ENCODE results near the gene FGD2.

GRCh38 chr6:37025621-37026466 is 20.4 kb downstream of the FGD2 start:
- TF ChIP-seq CTCF (IDR thresholded peaks at IDR 0.05; ENCODE audit: borderline replicate concordance, extremely low read depth, low read length, poor library complexity, severe bottlenecking) (no peak), EZH2 (IDR thresholded peaks at IDR 0.05; ENCODE audit: borderline replicate concordance, low read depth, low read length, severe bottlenecking) (no peak)

Data from DND-41 (cell line).